HepG2 (cell line): ENCODE results near the gene DUSP22. TPM values are rescaled to one million over a fixed set of nuclear protein-coding genes. Genes with fewer than 3 reads are reported as not detected.

Experiments
- ATAC-seq: fragments of 200-7000 bp; cut with Tn5 transposase; 3 replicates; pipeline ENCODE4 v1.9.1; 2020; ENCODE audit warnings: mild to moderate bottlenecking, moderate library complexity
- BruUV-seq: library from RNA; stranded (reverse); fragments of 400-500 nt; replicated peaks from 2 replicates; lab custom pipeline; 2021; lab: Mats Ljungman, UMichigan
- CTCF ChIA-PET: fragments of 300-600 bp; formaldehyde crosslinking; extraction: SDS; loops from one replicate; lab custom pipeline; 2021; ENCODE audit warnings: low total read pairs, inconsistent platforms, low intra/inter-chr PET ratio; lab: Yijun Ruan, JAX
- POLR2A ChIA-PET: fragments of 350-600 bp; sonication (Branson Sonifier 250); formaldehyde crosslinking; loops from one replicate; lab custom pipeline; 2020; ENCODE audit warnings: antibody characterized with exemption, inconsistent platforms; lab: Yijun Ruan, JAX
- DNase-seq: peaks from one replicate; pipeline ENCODE4 v3.0.0-alpha.2; 2015; ENCODE audit warnings: low spot score
- FAIRE-seq: peaks from 3 replicates; lab custom pipeline; 2011; peaks lifted over from hg19 to GRCh38; lab: Jason Lieb, UNC
- H2AFZ ChIP-seq: one replicate; pipeline ENCODE4 v1.6.1; 2011; ENCODE audit warnings: low read length, inconsistent platforms
- H3K27ac ChIP-seq: fragments of 300-600 bp; 3 replicates; pipeline ENCODE4 v1.8.0; 2011; ENCODE audit warnings: mixed run types, mild to moderate bottlenecking, mixed read lengths, low read length, inconsistent platforms; ENCODE audit not compliant: insufficient read depth; ENCODE audit errors: extremely low read length
- H3K27me3 ChIP-seq, 2 experiments: fragments of 200-600 bp in 1 of 2; 2 replicates in 1 of 2; 3 replicates in 1 of 2; pipeline versions ENCODE4 v1.6.0 to v1.8.0; 2011; ENCODE audit warnings: low read length in 2 of 2, mild to moderate bottlenecking in 2 of 2, moderate library complexity in 2 of 2, inconsistent platforms in 1 of 2; ENCODE audit not compliant: insufficient read depth in 2 of 2, control insufficient read depth in 1 of 2
- H3K36me3 ChIP-seq, 2 experiments: fragments of 200-600 bp in 1 of 2; replicated peaks in 1 of 2; 2 replicates in 1 of 2; 3 replicates in 1 of 2; pipeline versions ENCODE4 v1.5.1 to v1.8.0; 2011; ENCODE audit warnings: low read length in 2 of 2, inconsistent platforms in 1 of 2; ENCODE audit not compliant: insufficient read depth in 2 of 2, control insufficient read depth in 1 of 2
- H3K4me1 ChIP-seq: 2 replicates; pipeline ENCODE4 v1.5.1; 2012; ENCODE audit warnings: low read length, inconsistent platforms; ENCODE audit not compliant: insufficient read depth
- H3K4me2 ChIP-seq: 2 replicates; pipeline ENCODE4 v1.6.0; 2011; ENCODE audit warnings: low read depth, low read length, inconsistent platforms
- H3K4me3 ChIP-seq, 3 experiments: fragments of 200-600 bp in 1 of 3; sonication (generic), shearing (Covaris generic) in 1 of 3; replicated peaks in 1 of 3; 2 replicates each; pipeline ENCODE4 v1.5.1; 2011 to 2016; ENCODE audit warnings: low read length in 3 of 3, inconsistent platforms in 2 of 3, low read depth in 2 of 3, mild to moderate bottlenecking in 2 of 3, control low read depth in 1 of 3, mixed read lengths in 1 of 3; ENCODE audit not compliant: insufficient read depth in 1 of 3
- H3K79me2 ChIP-seq: one replicate; pipeline ENCODE4 v1.6.1; 2011; ENCODE audit warnings: low read length, inconsistent platforms; ENCODE audit not compliant: insufficient read depth
- H3K9ac ChIP-seq: 2 replicates; pipeline ENCODE4 v1.6.0; 2011; ENCODE audit warnings: mild to moderate bottlenecking, low read depth, low read length, inconsistent platforms; ENCODE audit not compliant: insufficient read depth
- H3K9me3 ChIP-seq: 2 replicates; pipeline ENCODE4 v1.5.1; 2012; ENCODE audit warnings: mild to moderate bottlenecking, low read length
- H4K20me1 ChIP-seq: 2 replicates; pipeline ENCODE4 v1.6.0; 2011; ENCODE audit warnings: inconsistent platforms, mild to moderate bottlenecking, low read length, moderate library complexity; ENCODE audit not compliant: insufficient read depth
- AKAP8 ChIP-seq: sonication (generic); formaldehyde crosslinking; IDR thresholded peaks from 2 replicates; pipeline ENCODE4 v1.5.1; 2020; ENCODE audit warnings: mild to moderate bottlenecking, missing genetic modification reagents
- CSRNP2 ChIP-seq: sonication (generic); formaldehyde crosslinking; conservative IDR thresholded peaks from 2 replicates; pipeline ENCODE4 v1.8.0; 2022; ENCODE audit warnings: low read depth, missing genetic modification reagents
- MIXL1 ChIP-seq: IDR thresholded peaks from 2 replicates; pipeline ENCODE4 v1.6.1; 2016
- PCBP1 ChIP-seq: fragments of 200-400 bp; formaldehyde crosslinking; IDR thresholded peaks from 2 replicates; pipeline ENCODE4 v1.6.1; 2017; ENCODE audit warnings: mild to moderate bottlenecking, low read depth, low read length, borderline replicate concordance
- RARA ChIP-seq: IDR thresholded peaks from 2 replicates; pipeline ENCODE4 v1.6.1; 2016; ENCODE audit warnings: missing genetic modification reagents, missing compliant biosample characterization
- SNRNP70 ChIP-seq: fragments of 200-400 bp; formaldehyde crosslinking; IDR thresholded peaks from 2 replicates; pipeline ENCODE4 v1.6.1; 2017; ENCODE audit warnings: mild to moderate bottlenecking, low read depth, low read length, moderate library complexity
- SRSF4 ChIP-seq: fragments of 200-400 bp; formaldehyde crosslinking; IDR thresholded peaks from one replicate; pipeline ENCODE4 v1.6.1; 2018; ENCODE audit warnings: mild to moderate bottlenecking, low read depth, low read length, moderate library complexity; ENCODE audit not compliant: poor library complexity, severe bottlenecking
- SYNCRIP ChIP-seq: fragments of 200-400 bp; formaldehyde crosslinking; IDR thresholded peaks from 2 replicates; pipeline ENCODE4 v1.6.1; 2018; ENCODE audit warnings: mild to moderate bottlenecking, low read depth, low read length; ENCODE audit not compliant: insufficient read depth
- ZBTB14 ChIP-seq: sonication (generic); formaldehyde crosslinking; IDR thresholded peaks from 2 replicates; pipeline ENCODE4 v1.4.0; 2020; ENCODE audit warnings: missing genetic modification reagents
- ZNF512 ChIP-seq: sonication (generic); formaldehyde crosslinking; IDR thresholded peaks from 2 replicates; pipeline ENCODE4 v1.4.0; 2020; ENCODE audit warnings: mild to moderate bottlenecking, missing genetic modification reagents
- ZNF710 ChIP-seq: sonication (generic); formaldehyde crosslinking; IDR thresholded peaks from 2 replicates; pipeline ENCODE4 v1.5.0; 2020; ENCODE audit warnings: mild to moderate bottlenecking, missing genetic modification reagents, borderline replicate concordance
- ZNF770 ChIP-seq: sonication (generic); formaldehyde crosslinking; IDR thresholded peaks from 2 replicates; pipeline ENCODE4 v1.5.0; 2020; ENCODE audit warnings: mild to moderate bottlenecking, missing genetic modification reagents
- ZSCAN29 ChIP-seq: sonication (generic); formaldehyde crosslinking; conservative IDR thresholded peaks from 2 replicates; pipeline ENCODE4 v1.4.0; 2020; ENCODE audit warnings: mild to moderate bottlenecking, missing genetic modification reagents
- WGBS: methylation state at CpG from one replicate; pipeline ENCODE4 v1.1.6; 2017; ENCODE audit warnings: low lambda C conversion rate; 5-methylcytosine and 5-hydroxymethylcytosine counted together
- in situ Hi-C: cut with HindIII; loops from 2 replicates; pipeline ENCODE4 v1.10.0; 2017; ENCODE audit warnings: low pct_unique_long_range_greater_than_20kb; ENCODE audit not compliant: extremely low pct_ligation_motif_present
- intact Hi-C: fragments of 100-400 bp; cut with micrococcal nuclease; formaldehyde crosslinking; loops from one replicate; pipeline ENCODE4 v1.10.0; 2022; ENCODE audit not compliant: unreplicated experiment
- polyA plus RNA-seq, 8 experiments: library from polyadenylated mRNA; depleted of rRNA in 3 of 8; stranded (reverse) in 7 of 8; unstranded in 1 of 8; fragments of >200 nt; fragmentation: Illumina TruSeq in 4 of 8; extraction: Trizol in 4 of 8; gene quantifications; 2 replicates each; pipeline versions ENCODE4 v1.2.1 to v1.2.3, GENCODE V29; 2011 to 2016; ENCODE audit warnings: low read depth in 4 of 8, missing spikeins in 1 of 8, mixed read lengths in 1 of 8; ENCODE audit not compliant: insufficient read depth in 1 of 8
- total RNA-seq, 5 experiments: library from RNA; depleted of rRNA; stranded (reverse); fragments of >200 nt; fragmentation: Illumina TruSeq; extraction: Trizol; gene quantifications; 2 replicates each; pipeline ENCODE4 v1.2.3, GENCODE V29; 2016; ENCODE audit warnings: low read depth in 1 of 5

Gene DUSP22
- total and polyA plus RNA-seq, 2 of the 13 experiments (the other 11 are each of a cell fraction or from before 2014, with no cell fraction given) = 20.2 to 32.8 TPM

- BruUV-seq = no TSS peak
- ATAC-seq = no peak
- in situ Hi-C loops = no loop called here
- CTCF ChIA-PET = no interaction called here
- Histone ChIP-seq H3K9me3 (no peaks in the 10 kb centered on the region), H2AFZ (no peak overlapping the region), H3K4me3 (no peak overlapping the region), H3K9ac (no peak overlapping the region), H3K36me3 (no peaks in the 10 kb centered on the region), H3K27ac (no peak overlapping the region), H4K20me1 (no peaks in the 10 kb centered on the region), H3K79me2 (no peaks in the 10 kb centered on the region), H3K4me1 (no peaks in the 10 kb centered on the region), H3K4me2 (no peak overlapping the region), H3K27me3 (peaks cover 14 to 67% of the 10 kb centered on the region in 2 experiments; a peak in 4 of 5 replicates)
- no peak for DNase-seq
- FAIRE-seq = no peak
- POLR2A ChIA-PET = no interaction called here
- intact Hi-C loops = no loop called here
- 40% methylated on average over 18 of the region's 18 CpGs for WGBS
- TF ChIP-seq ZNF512 (CRISPR knock-in tag) = no peak
- no peak for TF ChIP-seq ZNF710
- no peak for TF ChIP-seq SRSF4
- TF ChIP-seq ZNF770 (CRISPR knock-in tag) = no peak
- no peak for TF ChIP-seq AKAP8 (CRISPR knock-in tag)
- no peak for TF ChIP-seq PCBP1
- no peak for TF ChIP-seq ZBTB14 (CRISPR knock-in tag)
- no peak for TF ChIP-seq SNRNP70
- TF ChIP-seq CSRNP2 = no peak
- TF ChIP-seq RARA (CRISPR knock-in tag) = no peak
- TF ChIP-seq ZSCAN29 (CRISPR knock-in tag) = no peak
- TF ChIP-seq MIXL1 (CRISPR knock-in tag) = no peak
- no peak for TF ChIP-seq SYNCRIP
These were observed 94.5 kb downstream of the DUSP22 start for GRCh38 chr6:386688-387266.
